ENCODE results near the gene FGA.

DNA sequence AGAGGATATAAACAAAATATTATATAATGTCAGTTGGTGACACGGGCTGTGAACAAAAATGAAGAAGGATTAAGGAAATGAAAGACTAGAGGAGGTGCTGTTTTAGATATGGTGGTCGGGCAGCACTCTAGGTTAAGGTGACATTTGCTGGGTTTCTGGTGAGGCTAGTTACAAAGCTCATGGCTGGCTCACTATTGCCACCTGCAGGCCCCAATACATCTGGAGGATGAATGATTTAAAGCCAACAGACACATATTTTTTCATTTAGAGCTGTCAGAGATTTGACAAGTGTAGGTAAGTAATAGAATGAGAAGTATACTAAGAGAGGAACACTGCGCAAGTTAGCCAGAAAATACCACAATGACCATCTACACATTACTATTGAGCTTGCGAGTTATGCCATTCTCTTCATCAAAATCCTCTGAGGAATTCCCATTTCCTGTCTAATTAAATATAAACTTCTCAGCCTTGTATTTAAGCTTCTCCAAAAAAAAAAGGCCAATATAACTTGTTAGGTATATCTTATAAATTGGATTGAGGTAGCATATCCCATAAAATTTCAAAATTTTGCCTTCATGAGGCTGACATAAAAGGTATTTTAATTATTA is 28.3 kb upstream of the FGA start:
- no peak for TF ChIP-seq YY1 (IDR thresholded peaks at IDR 0.05; ENCODE audit: insufficient read depth, insufficient read length)
- no peak for TF ChIP-seq ZNF274 (IDR thresholded peaks at IDR 0.05; ENCODE audit: low read depth, low read length)
